Panc1 (cell line): Measurements from ENCODE around the gene ZNF76. TPM values are rescaled to one million over a fixed set of nuclear protein-coding genes. Genes with fewer than 3 reads are reported as not detected.

Source experiments
- ATAC-seq: fragments of 200-7000 bp; cut with Tn5 transposase; 2 replicates; pipeline ENCODE4 v1.9.1; 2020; ENCODE audit warnings: mild to moderate bottlenecking, moderate library complexity
- BruUV-seq: library from RNA; stranded (reverse); fragments of 400-500 nt; replicated peaks from 2 replicates; lab custom pipeline; 2021; lab: Mats Ljungman, UMichigan
- CTCF ChIA-PET: fragments of 300-600 bp; sonication (Branson Sonifier 250); formaldehyde crosslinking; loops from one replicate; lab custom pipeline; 2022; ENCODE audit warnings: antibody characterized with exemption; lab: Charles Lee
- POLR2A ChIA-PET: fragments of 300-600 bp; sonication (Branson Sonifier 250); formaldehyde crosslinking; loops from one replicate; lab custom pipeline; 2022; ENCODE audit warnings: antibody characterized with exemption; lab: Charles Lee
- DNase-seq: peaks from one replicate; pipeline ENCODE4 v3.0.0-alpha.2; 2010; ENCODE audit warnings: low read depth, low spot score
- H3K27ac ChIP-seq: 2 replicates; pipeline ENCODE4 v1.5.1; 2011; ENCODE audit warnings: mild to moderate bottlenecking, low read length, inconsistent platforms
- H3K27me3 ChIP-seq: fragments of 200-500 bp; sonication (Bioruptor generic); 2 replicates; pipeline ENCODE4 v1.6.0; 2014; ENCODE audit warnings: low read length, inconsistent platforms; ENCODE audit not compliant: control insufficient read depth, insufficient read depth
- H3K36me3 ChIP-seq: fragments of 200-500 bp; sonication (Bioruptor generic); 2 replicates; pipeline ENCODE4 v1.5.1; 2014; ENCODE audit warnings: inconsistent platforms, mild to moderate bottlenecking, low read length, moderate library complexity; ENCODE audit not compliant: control insufficient read depth, insufficient read depth
- H3K4me1 ChIP-seq: 2 replicates; pipeline ENCODE4 v1.5.1; 2011; ENCODE audit warnings: inconsistent platforms, mild to moderate bottlenecking, low read length, moderate library complexity; ENCODE audit not compliant: control insufficient read depth, insufficient read depth
- H3K4me3 ChIP-seq, 2 experiments: 2 replicates each; pipeline ENCODE4 v1.5.1; 2011 to 2012; ENCODE audit warnings: low read depth in 2 of 2, low read length in 2 of 2, mild to moderate bottlenecking in 2 of 2, inconsistent platforms in 1 of 2, moderate library complexity in 1 of 2
- H3K9me3 ChIP-seq: fragments of 200-500 bp; sonication (Bioruptor generic); 2 replicates; pipeline ENCODE4 v1.5.1; 2014; ENCODE audit warnings: low read depth, mild to moderate bottlenecking, inconsistent platforms, low read length, moderate library complexity; ENCODE audit not compliant: control insufficient read depth, insufficient read depth
- POLR2AphosphoS5 ChIP-seq: IDR thresholded peaks from 2 replicates; pipeline ENCODE4 v1.6.1; 2012; ENCODE audit warnings: mild to moderate bottlenecking, low read depth, low read length, moderate library complexity
- SIN3A ChIP-seq: IDR thresholded peaks from 2 replicates; pipeline ENCODE4 v1.6.1; 2012; ENCODE audit warnings: low read depth, mild to moderate bottlenecking, low read length, moderate library complexity, borderline replicate concordance; ENCODE audit not compliant: insufficient read depth
- TCF7L2 ChIP-seq: IDR thresholded peaks from 2 replicates; pipeline ENCODE4 v1.6.1; 2011; ENCODE audit warnings: mild to moderate bottlenecking, low read depth, low read length, inconsistent platforms
- in situ Hi-C: cut with HindIII; loops from 2 replicates; pipeline ENCODE4 v1.10.0; 2016; ENCODE audit warnings: low sequenced_read_pairs, low pct_unique_long_range_greater_than_20kb
- intact Hi-C: fragments of 100-400 bp; cut with micrococcal nuclease; formaldehyde crosslinking; loops from one replicate; pipeline ENCODE4 v1.10.0; 2022; ENCODE audit not compliant: unreplicated experiment
- total RNA-seq: library from RNA; stranded (reverse); gene quantifications from one replicate; pipeline ENCODE4 v1.2.1, GENCODE V29; 2021; ENCODE audit not compliant: unreplicated experiment
- TF ChIP-seq, protein P1 (sequence below): fragments of 450-650 bp; IDR thresholded peaks from 2 replicates; pipeline ENCODE4 v1.5.1; 2017; ENCODE audit warnings: mild to moderate bottlenecking
- TF ChIP-seq, protein P2 (sequence below), 2 experiments: IDR thresholded peaks; 2 replicates each; pipeline ENCODE4 v1.6.1; 2011 to 2012; ENCODE audit warnings: low read depth in 2 of 2, control low read depth in 1 of 2, low read length in 1 of 2, mild to moderate bottlenecking in 1 of 2, moderate library complexity in 1 of 2; ENCODE audit not compliant: insufficient read depth in 1 of 2

ZNF76 gene
- total RNA-seq, 1 experiment from 2014 or later: 41.5 TPM

DNA sequence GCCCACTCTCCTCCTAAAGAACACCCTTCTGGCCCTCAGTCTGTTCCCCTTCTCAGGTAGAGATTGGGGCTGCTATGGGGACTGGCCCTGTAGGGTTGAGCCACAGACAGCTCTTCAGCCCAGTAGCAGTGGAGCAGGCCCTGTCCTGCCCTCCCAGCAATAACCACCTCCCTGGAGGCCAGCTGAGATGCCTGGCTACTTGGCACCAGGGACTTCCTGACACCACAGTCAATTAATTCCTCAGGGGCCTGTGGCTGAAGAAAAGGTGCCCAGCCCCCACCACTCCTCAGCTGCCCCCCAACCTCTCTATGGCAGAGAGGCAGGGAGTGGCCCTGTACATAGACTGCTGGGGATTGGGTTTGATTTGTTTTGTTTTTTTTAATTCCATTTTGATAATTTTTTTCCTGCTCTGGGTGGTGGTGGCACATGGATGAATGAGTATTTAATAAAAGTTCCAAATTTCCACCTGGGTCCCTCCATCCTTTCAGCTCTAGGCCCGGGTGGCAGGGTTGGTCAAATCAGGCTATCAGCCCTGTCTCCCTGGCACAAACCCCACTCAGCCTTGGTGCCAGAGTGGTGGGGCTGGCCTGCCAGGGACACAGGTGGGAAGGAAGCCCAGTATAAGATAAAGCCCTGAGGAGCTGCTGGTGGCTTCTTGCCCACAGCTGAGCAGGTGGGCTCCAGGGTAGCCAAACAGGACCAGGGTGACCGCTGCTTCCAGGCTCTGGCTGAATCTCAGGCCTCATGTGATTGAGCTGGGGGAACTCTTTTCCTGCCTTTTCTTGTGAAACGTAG is 36.2 kb downstream of the ZNF76 start:
- H3K9me3 ChIP-seq: no peaks in the 10 kb centered on the region
- no peaks in the 10 kb centered on the region for H3K27me3 ChIP-seq
- TF ChIP-seq POLR2AphosphoS5 (no peak), TCF7L2 (no peak), SIN3A (no peak)
- TF ChIP-seq, protein P1, sequence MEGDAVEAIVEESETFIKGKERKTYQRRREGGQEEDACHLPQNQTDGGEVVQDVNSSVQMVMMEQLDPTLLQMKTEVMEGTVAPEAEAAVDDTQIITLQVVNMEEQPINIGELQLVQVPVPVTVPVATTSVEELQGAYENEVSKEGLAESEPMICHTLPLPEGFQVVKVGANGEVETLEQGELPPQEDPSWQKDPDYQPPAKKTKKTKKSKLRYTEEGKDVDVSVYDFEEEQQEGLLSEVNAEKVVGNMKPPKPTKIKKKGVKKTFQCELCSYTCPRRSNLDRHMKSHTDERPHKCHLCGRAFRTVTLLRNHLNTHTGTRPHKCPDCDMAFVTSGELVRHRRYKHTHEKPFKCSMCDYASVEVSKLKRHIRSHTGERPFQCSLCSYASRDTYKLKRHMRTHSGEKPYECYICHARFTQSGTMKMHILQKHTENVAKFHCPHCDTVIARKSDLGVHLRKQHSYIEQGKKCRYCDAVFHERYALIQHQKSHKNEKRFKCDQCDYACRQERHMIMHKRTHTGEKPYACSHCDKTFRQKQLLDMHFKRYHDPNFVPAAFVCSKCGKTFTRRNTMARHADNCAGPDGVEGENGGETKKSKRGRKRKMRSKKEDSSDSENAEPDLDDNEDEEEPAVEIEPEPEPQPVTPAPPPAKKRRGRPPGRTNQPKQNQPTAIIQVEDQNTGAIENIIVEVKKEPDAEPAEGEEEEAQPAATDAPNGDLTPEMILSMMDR: no peak
- TF ChIP-seq, protein P2, sequence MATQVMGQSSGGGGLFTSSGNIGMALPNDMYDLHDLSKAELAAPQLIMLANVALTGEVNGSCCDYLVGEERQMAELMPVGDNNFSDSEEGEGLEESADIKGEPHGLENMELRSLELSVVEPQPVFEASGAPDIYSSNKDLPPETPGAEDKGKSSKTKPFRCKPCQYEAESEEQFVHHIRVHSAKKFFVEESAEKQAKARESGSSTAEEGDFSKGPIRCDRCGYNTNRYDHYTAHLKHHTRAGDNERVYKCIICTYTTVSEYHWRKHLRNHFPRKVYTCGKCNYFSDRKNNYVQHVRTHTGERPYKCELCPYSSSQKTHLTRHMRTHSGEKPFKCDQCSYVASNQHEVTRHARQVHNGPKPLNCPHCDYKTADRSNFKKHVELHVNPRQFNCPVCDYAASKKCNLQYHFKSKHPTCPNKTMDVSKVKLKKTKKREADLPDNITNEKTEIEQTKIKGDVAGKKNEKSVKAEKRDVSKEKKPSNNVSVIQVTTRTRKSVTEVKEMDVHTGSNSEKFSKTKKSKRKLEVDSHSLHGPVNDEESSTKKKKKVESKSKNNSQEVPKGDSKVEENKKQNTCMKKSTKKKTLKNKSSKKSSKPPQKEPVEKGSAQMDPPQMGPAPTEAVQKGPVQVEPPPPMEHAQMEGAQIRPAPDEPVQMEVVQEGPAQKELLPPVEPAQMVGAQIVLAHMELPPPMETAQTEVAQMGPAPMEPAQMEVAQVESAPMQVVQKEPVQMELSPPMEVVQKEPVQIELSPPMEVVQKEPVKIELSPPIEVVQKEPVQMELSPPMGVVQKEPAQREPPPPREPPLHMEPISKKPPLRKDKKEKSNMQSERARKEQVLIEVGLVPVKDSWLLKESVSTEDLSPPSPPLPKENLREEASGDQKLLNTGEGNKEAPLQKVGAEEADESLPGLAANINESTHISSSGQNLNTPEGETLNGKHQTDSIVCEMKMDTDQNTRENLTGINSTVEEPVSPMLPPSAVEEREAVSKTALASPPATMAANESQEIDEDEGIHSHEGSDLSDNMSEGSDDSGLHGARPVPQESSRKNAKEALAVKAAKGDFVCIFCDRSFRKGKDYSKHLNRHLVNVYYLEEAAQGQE (IDR thresholded peaks at IDR 0.05; ENCODE audit: insufficient read depth in 1 of 2, low read depth in 2 of 2, low read length in 1 of 2): no peak
- no peak for DNase-seq
- H3K36me3 ChIP-seq: peaks cover 2% of the 10 kb centered on the region; the same call in 1 of the 2 replicates
- POLR2A ChIA-PET: no interaction called here
- intact Hi-C loops: no loop called here
- CTCF ChIA-PET: interaction anchor here (0.6 to 1.0 kb wide), 3 partner anchors 9 to 155 kb away, joined by 3 to 5 read pairs (median 3); partner anchors contain the start of gene PPARD
- BruUV-seq: TSS peak; percentile 49
- no peak overlapping the region for H3K4me3 ChIP-seq
- no peak overlapping the region for H3K27ac ChIP-seq
- no peak for ATAC-seq
- no peaks in the 10 kb centered on the region for H3K4me1 ChIP-seq
- in situ Hi-C loops: no loop called here

GRCh38 chr6:35296931-35297600 is 37.5 kb downstream of the ZNF76 start:
- Histone ChIP-seq H3K4me3 (no peak overlapping the region), H3K9me3 (no peaks in the 10 kb centered on the region), H3K4me1 (no peaks in the 10 kb centered on the region), H3K27ac (no peak overlapping the region), H3K27me3 (no peaks in the 10 kb centered on the region), H3K36me3 (peaks cover 2% of the 10 kb centered on the region; the same call in 1 of the 2 replicates)
- POLR2A ChIA-PET: interaction anchor here (0.6 kb wide), 1 partner anchor 476 kb away, joined by 3 read pairs; no protein-coding TSS in a partner anchor
- CTCF ChIA-PET: interaction anchor here (0.9 kb wide), 1 partner anchor 31 kb away, joined by 4 read pairs; no protein-coding TSS in a partner anchor
- BruUV-seq: no TSS peak
- TF ChIP-seq POLR2AphosphoS5 (no peak), TCF7L2 (no peak), SIN3A (no peak)
- TF ChIP-seq, protein P1: no peak
- TF ChIP-seq, protein P2 (IDR thresholded peaks at IDR 0.05; ENCODE audit: insufficient read depth in 1 of 2, low read depth in 2 of 2, low read length in 1 of 2): no peak
- intact Hi-C loops: no loop called here
- in situ Hi-C loops: no loop called here
- no peak for ATAC-seq
- DNase-seq: no peak
